ENCODE measurements around the gene NGB.

DNA sequence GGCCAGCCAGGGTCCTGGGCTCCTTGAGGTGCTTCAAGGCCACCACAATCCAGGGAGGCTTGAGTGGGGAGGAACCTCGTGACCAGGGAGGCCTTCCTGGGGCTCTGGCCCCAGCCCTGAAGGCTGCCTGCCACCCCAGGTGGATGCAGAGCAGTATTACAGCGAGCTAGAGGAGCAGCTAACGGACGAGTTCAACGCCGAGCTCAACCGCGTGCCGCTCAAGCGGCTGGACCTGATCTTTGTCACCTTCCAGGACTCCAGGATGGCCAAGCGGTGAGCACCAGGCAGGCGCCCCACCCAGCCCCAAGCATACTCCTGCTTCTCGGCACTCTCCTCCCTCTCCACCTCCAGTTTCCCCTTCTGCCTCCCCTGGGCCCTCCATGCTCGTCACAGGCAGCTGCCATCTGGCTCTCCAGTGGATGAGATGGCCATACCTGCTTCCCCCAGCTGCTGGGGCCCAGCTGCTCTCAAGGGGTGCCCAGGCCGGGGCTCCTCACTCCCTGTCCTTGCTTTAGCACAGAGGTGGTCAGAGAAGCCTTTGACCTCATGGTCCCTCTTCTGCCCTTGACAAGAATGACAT lies 30.6 kb downstream of the NGB start:
- TF ChIP-seq, protein P1, sequence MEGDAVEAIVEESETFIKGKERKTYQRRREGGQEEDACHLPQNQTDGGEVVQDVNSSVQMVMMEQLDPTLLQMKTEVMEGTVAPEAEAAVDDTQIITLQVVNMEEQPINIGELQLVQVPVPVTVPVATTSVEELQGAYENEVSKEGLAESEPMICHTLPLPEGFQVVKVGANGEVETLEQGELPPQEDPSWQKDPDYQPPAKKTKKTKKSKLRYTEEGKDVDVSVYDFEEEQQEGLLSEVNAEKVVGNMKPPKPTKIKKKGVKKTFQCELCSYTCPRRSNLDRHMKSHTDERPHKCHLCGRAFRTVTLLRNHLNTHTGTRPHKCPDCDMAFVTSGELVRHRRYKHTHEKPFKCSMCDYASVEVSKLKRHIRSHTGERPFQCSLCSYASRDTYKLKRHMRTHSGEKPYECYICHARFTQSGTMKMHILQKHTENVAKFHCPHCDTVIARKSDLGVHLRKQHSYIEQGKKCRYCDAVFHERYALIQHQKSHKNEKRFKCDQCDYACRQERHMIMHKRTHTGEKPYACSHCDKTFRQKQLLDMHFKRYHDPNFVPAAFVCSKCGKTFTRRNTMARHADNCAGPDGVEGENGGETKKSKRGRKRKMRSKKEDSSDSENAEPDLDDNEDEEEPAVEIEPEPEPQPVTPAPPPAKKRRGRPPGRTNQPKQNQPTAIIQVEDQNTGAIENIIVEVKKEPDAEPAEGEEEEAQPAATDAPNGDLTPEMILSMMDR (IDR thresholded peaks at IDR 0.05; ENCODE audit: low read depth, low read length, poor library complexity, severe bottlenecking): no peak
- TF ChIP-seq EZH2phosphoT487 (IDR thresholded peaks at IDR 0.05; ENCODE audit: borderline replicate concordance, low read length): no peak
